Left cardiac atrium (tissue), 2 donors: ENCODE results near the gene CPN2. TPM values are rescaled to one million over a fixed set of nuclear protein-coding genes. Genes with fewer than 3 reads are reported as not detected.

Experiments
- total RNA-seq, 2 donors: library from RNA; stranded (reverse); fragmentation: NEBNext Ultra II Directional; extraction: Animal tissue kit (Norgen Biotek cat#: 25700); gene quantifications; one replicate each; pipeline ENCODE4 v1.2.1, GENCODE V29; 2021
- donor health status: DM: no; HTN: yes; CAD: no; lungs with severe emphysema.
- donor health status: DM: yes; HTN: yes; CAD: no.

Gene CPN2
- total RNA-seq, 2 donors from 2014 or later = not detected

Other genes starting within 250 kb of the CPN2 start
- 10 to 100 TPM; 13.2 to 60.5 TPM for gene HES1, start 215.2 kb downstream of the CPN2 start, total RNA-seq
- gene LRRC15, start 18.4 kb upstream of the CPN2 start, total RNA-seq = under 1 TPM; 0.18 to 0.74 TPM
- under 1 TPM; 0.06 to 0.21 TPM for gene GP5, start 47.9 kb upstream of the CPN2 start, total RNA-seq
- gene ATP13A3, start 135.7 kb upstream of the CPN2 start, total RNA-seq = 100 to 1,000 TPM in 1 of 2 donors, 10 to 100 TPM in 1; 86.7 to 182 TPM